ENCODE results near the gene CHIT1. TPM values are rescaled to one million over a fixed set of nuclear protein-coding genes. Genes with fewer than 3 reads are reported as not detected.

CHIT1 gene
- total and polyA plus RNA-seq, 2 of the 8 experiments (the other 6 are each of a cell fraction or from before 2014, with no cell fraction given), result not detected

DNA sequence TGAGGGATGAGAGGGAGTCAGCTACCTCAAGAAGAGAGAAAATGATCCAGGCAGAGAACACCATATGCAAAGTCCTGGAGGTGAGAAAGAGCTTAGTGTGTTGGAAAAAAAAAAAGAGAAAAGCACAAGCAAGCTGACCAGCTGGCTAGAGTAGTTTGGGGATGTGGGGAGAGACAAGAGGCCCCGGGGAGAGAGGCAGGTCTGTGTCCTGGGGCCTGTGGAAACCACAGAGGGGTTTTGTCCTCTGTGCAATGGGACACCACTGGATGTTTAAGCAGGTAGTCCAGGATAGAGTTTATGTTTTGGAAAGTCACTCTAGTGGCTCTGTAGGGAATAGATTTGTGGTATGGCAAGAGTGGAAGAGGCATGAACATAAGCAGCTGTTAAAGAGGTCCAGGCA is 28.6 kb downstream of the CHIT1 start (continued):
- TF ChIP-seq RBBP5 (IDR thresholded peaks at IDR 0.05; ENCODE audit: borderline replicate concordance, low read depth, low read length), result no peak
- no peak for TF ChIP-seq ASH2L (IDR thresholded peaks at IDR 0.05; ENCODE audit: low read length)
- no peak for TF ChIP-seq POU5F1 (IDR thresholded peaks at IDR 0.05; ENCODE audit: low read depth, low read length)
- TF ChIP-seq EGR1 (IDR thresholded peaks at IDR 0.05; ENCODE audit: borderline replicate concordance, low read depth, low read length), result no peak
- TF ChIP-seq CHD1 (IDR thresholded peaks at IDR 0.05; ENCODE audit: low read depth, low read length), result no peak

All from H1 (cell line).